ENCODE data around the gene RAD51D.
"Not testable (repeated sequence)": the region's sequence is repeated elsewhere in the genome, so short reads cannot be mapped to it uniquely, and the experiment has no call there.

The RAD51D gene

DNA sequence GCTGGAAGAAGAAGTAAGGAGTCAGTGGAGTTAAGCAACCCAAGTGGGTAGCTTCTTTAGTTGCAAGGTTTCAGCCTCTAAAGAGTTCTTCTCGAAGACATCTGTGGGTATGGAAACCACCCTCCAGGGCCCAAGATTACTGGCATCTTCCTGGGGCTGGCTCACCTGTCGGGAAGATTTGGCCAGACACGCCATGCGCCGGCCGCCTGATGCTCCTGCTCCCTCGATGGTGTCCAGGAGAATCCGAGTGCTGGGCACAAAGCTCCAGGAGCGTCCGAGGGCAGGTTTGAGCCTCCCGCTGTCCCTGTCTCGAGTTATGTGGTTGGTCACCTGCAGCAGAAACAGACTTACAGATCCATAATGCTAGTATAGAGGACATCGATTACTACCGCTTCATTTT lies 18.6 kb downstream of the RAD51D start:
- Mint-ChIP-seq H3K27me3 (no peaks in the 10 kb centered on the region), H3K9me3 (no peaks in the 10 kb centered on the region), H3K4me3 (no peak overlapping the region), H3K36me3 (ENCODE audit: insufficient read depth) (peaks cover 11% of the 10 kb centered on the region), H3K4me1 (peaks cover 7% of the 10 kb centered on the region), H3K27ac (ENCODE audit: low read depth) (peak overlapping the region; percentile 41)
- DNase-seq (ENCODE audit: low spot score in 2 of 2) (no peak), ATAC-seq (replicated peaks; ENCODE audit: extremely low read depth, poor library complexity, severe bottlenecking) (no peak)

DNA sequence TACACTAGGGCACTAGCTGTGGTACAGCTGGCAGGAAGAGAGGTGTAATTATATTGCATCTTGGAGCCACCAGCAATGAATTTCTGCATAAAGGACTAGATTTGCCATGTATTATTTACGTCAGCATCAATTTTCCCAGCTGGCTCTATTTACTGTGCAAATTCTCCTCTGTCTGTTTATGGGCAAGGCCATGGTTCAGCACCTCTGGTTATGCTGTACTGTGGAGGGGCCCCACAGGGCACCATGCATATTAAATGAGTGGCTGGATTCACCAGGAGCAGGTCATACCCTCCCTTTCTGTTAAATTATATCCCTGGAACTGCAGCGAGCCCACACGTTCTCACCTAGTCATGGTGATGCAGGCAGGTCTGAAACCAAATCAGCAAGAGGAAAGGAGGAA lies 19.8 kb downstream of the RAD51D start:
- H3K36me3 Mint-ChIP-seq (ENCODE audit: insufficient read depth): peaks cover 11% of the 10 kb centered on the region
- no peak overlapping the region for H3K4me3 Mint-ChIP-seq
- H3K4me1 Mint-ChIP-seq: peaks cover 7% of the 10 kb centered on the region
- no peaks in the 10 kb centered on the region for H3K9me3 Mint-ChIP-seq
- H3K27ac Mint-ChIP-seq (ENCODE audit: low read depth): no peak overlapping the region
- H3K27me3 Mint-ChIP-seq: no peaks in the 10 kb centered on the region
- DNase-seq (ENCODE audit: low spot score in 2 of 2): no peak
- no peak for ATAC-seq (replicated peaks; ENCODE audit: extremely low read depth, poor library complexity, severe bottlenecking)

DNA sequence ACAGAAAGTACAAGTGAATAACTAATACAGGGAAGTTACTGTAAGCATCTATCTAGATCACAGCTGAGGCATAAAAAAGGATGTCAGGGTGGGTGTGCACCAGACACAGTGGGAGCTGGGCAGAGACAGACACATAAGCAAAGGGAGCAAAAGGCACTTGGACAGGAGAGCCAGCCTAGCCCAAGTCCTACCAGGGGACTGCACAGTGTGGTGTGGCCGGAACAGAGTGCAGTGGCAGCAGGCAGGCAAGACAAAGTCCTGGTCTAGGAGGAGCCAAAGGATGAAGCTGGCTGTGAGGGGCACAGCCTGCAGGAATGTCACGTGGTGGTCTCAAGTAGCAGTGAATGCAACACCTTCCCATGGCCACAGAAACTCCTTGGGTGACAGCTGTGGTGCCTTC lies 21.9 kb downstream of the RAD51D start:
- Mint-ChIP-seq H3K4me3 (no peak overlapping the region), H3K9me3 (no peaks in the 10 kb centered on the region), H3K36me3 (ENCODE audit: insufficient read depth) (peaks cover 6% of the 10 kb centered on the region), H3K4me1 (peaks cover 7% of the 10 kb centered on the region), H3K27ac (ENCODE audit: low read depth) (no peak overlapping the region), H3K27me3 (no peaks in the 10 kb centered on the region)
- no peak for DNase-seq (ENCODE audit: low spot score in 2 of 2)
- no peak for ATAC-seq (replicated peaks; ENCODE audit: extremely low read depth, poor library complexity, severe bottlenecking)

DNA sequence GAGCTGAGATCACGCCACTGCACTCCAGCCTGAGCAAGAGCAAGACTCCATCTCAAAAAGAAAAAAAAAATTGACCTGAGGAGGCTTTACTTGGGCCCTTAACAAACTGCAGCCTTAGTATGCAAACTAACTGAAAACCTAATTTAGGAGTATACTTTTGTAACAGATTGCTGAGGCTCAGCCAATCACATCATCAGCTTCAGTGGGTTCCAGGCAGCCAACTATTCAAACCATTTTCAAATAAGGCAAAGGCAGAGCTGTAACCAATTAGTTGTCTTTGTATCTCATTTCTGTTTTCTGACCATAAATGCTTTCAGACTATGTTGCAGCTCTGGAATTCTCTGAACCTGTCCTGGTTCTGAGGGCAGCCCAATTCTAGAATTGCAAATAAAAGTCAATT lies 23.9 kb downstream of the RAD51D start:
- Mint-ChIP-seq H3K36me3 (ENCODE audit: insufficient read depth) (peaks cover 8% of the 10 kb centered on the region), H3K27me3 (no peaks in the 10 kb centered on the region)

DNA sequence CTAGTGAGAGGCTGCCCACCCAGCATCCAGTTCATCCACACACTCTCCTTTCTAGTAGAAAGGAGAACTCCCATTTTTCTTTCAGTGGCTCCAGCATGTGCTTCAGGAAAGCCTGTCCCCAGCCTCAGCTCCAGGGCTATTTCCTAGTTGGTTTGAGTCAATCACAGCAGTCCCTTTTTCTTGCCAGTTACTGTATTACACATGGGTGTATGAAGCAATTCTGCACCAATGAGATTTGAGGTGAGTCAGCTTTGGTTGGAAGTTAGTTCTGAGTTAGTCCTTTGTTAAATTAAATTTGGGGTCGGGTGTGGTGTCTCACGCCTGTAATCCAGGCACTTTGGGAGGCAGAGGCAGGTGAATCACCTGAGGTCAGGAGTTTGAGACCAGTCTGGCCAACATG lies 24.8 kb downstream of the RAD51D start:
- no peaks in the 10 kb centered on the region for H3K27me3 Mint-ChIP-seq
- DNase-seq (ENCODE audit: low spot score in 2 of 2): no peak
- H3K4me1 Mint-ChIP-seq: peaks cover 7% of the 10 kb centered on the region
- no peak for ATAC-seq (replicated peaks; ENCODE audit: extremely low read depth, poor library complexity, severe bottlenecking)
- peaks cover 6% of the 10 kb centered on the region for H3K36me3 Mint-ChIP-seq (ENCODE audit: insufficient read depth)
- H3K27ac Mint-ChIP-seq (ENCODE audit: low read depth): no peak overlapping the region
- no peak overlapping the region for H3K4me3 Mint-ChIP-seq
- H3K9me3 Mint-ChIP-seq: no peaks in the 10 kb centered on the region

More for the DNA sequence above, 23.9 kb downstream of the RAD51D start:
- DNase-seq (ENCODE audit: low spot score in 2 of 2) (no peak), ATAC-seq (replicated peaks; ENCODE audit: extremely low read depth, poor library complexity, severe bottlenecking) (no peak)
- H3K4me3 Mint-ChIP-seq: no peak overlapping the region
- no peak overlapping the region for H3K27ac Mint-ChIP-seq (ENCODE audit: low read depth)
- H3K4me1 Mint-ChIP-seq: peaks cover 7% of the 10 kb centered on the region
- no peaks in the 10 kb centered on the region for H3K9me3 Mint-ChIP-seq

DNA sequence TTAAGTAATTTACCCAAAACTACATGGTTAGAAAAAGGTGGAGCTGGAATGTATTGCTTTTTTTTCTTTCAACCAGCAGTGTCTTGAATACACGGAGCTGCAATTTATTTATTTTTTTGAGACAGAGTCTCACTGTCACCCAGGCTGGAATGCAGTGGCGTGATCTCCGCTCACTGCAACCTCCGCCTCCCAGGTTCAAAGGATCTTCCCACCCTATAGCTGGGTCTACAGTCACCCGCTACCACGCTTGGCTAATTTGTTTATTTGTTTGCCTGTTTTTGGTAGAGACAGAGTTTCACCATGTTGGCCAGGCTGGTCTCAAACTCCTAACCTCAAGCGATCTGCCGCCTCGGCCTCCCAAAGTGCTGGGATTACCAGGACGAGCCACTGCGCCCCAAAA lies 29.0 kb downstream of the RAD51D start:
- not testable (repeated sequence) for H3K9me3 Mint-ChIP-seq; H3K27ac Mint-ChIP-seq (ENCODE audit: low read depth); H3K27me3 Mint-ChIP-seq; ATAC-seq (replicated peaks; ENCODE audit: extremely low read depth, poor library complexity, severe bottlenecking); DNase-seq (ENCODE audit: low spot score in 2 of 2)
- H3K4me1 Mint-ChIP-seq: peaks cover 31% of the 10 kb centered on the region
- H3K4me3 Mint-ChIP-seq: peak overlapping the region; percentile 95
- H3K36me3 Mint-ChIP-seq (ENCODE audit: insufficient read depth): peaks cover 12% of the 10 kb centered on the region

DNA sequence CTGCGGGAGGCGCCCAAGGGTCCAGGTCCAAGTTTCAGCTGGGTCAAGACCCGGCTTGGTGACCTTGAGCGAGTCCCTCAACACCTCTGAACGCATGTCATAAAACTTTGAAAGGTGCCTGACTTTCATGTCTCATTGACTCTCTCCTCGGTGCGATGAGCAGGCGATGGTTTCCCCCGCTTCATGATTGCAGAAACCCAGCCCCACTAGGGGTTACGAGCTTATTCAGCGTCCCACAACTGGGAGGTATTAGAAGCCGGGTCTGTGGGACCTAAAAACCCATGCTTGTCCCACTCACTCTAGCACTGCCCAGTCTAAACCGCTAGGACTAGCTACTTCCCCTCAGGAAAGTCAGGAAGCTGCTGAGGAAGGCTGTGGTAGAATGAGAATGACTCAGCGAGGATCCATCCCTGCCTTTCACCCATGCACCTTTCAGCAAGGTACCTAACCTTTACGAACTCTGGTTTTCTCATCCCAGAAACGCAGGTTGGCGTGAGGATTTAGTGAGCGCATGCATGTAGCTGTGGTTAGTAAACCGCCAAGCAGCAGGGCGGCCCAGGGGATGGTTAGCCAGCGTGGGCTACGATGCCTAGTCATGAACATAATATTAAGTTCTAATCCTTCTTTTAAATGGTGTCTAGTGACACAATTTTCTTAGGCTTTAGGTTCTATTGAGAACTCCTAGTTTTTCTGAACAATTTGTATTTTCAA lies 29.9 kb downstream of the RAD51D start:
- Mint-ChIP-seq H3K4me1 (peaks cover 35% of the 10 kb centered on the region), H3K36me3 (ENCODE audit: insufficient read depth) (peaks cover 12% of the 10 kb centered on the region), H3K27ac (ENCODE audit: low read depth) (peak overlapping the region; percentile 93), H3K9me3 (no peaks in the 10 kb centered on the region), H3K4me3 (peak overlapping the region; percentile 95), H3K27me3 (no peaks in the 10 kb centered on the region)
- peak; percentile 29 for ATAC-seq (replicated peaks; ENCODE audit: extremely low read depth, poor library complexity, severe bottlenecking)
- no peak for DNase-seq (ENCODE audit: low spot score in 2 of 2)

DNA sequence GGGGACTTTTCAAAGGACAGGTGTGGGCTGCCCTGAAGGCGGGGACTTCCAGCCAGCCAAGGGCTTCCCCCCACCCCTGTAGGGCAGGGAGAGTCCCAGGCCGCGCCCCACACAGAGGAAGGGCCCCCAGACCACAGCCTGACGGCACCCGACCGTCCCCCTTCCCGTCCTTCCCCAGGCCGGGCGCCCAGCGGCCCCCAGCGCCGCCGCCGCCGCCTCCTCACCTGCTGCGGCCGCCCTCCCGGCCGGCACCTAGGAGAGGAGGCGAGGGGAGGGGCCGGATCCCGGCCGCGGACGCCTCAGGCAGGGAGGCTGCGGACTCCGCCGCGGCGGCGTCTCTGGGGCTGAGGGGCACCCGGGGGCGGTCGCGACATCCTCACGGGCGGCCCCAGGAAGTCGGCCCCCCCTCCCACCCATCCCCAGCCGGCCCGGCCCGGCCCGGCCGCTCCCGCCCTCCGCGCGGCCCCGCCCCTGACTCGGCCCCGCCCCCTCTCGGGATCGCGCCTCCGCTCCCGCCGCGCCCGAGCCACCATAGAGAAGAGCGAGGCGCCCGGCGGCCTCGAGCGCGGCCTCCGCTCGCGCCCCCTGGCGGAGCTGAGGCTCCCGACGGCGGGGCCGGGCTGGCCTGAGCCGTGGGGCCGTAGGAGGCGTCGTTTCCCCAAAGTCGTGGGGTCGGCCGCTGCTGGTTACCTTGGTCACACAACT lies 30.6 kb downstream of the RAD51D start:
- peaks cover 35% of the 10 kb centered on the region for H3K4me1 Mint-ChIP-seq
- ATAC-seq (replicated peaks; ENCODE audit: extremely low read depth, poor library complexity, severe bottlenecking) (peak; percentile 80), DNase-seq (ENCODE audit: low spot score in 2 of 2) (peak; percentile 75 to 87)
- H3K27ac Mint-ChIP-seq (ENCODE audit: low read depth): peak overlapping the region; percentile 93
- peak overlapping the region; percentile 95 for H3K4me3 Mint-ChIP-seq
- H3K36me3 Mint-ChIP-seq (ENCODE audit: insufficient read depth): peaks cover 12% of the 10 kb centered on the region
- no peaks in the 10 kb centered on the region for H3K27me3 Mint-ChIP-seq
- H3K9me3 Mint-ChIP-seq: no peaks in the 10 kb centered on the region

DNA sequence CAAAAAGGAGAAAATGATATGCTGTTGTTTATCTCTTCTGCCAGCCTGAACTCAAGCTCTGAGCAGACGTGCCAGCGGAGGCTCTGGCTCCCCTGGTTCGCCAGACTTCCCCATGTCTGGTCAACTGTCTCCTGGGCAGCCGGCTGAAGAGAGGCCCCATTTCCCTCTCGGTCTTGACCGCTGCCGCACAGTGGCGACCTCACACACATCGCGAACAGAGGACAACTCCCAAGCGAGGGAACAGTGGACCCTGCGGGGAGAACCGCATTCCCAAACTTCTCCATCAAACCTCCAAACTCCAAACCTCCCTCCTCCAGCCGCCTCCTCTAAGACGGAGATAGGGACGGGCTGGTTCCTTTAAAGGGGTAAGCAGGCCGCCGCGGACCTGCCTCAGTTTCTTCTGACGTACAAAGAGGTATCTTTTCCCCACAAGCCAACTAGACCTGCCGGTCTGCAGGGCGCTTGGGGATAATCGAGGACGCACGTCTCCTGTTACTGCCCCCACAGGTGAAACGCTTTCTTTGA lies 31.2 kb downstream of the RAD51D start:
- H3K4me1 Mint-ChIP-seq: peaks cover 35% of the 10 kb centered on the region
- DNase-seq (ENCODE audit: low spot score in 2 of 2): peak in 1 of 2 donors; percentile 13

DNA sequence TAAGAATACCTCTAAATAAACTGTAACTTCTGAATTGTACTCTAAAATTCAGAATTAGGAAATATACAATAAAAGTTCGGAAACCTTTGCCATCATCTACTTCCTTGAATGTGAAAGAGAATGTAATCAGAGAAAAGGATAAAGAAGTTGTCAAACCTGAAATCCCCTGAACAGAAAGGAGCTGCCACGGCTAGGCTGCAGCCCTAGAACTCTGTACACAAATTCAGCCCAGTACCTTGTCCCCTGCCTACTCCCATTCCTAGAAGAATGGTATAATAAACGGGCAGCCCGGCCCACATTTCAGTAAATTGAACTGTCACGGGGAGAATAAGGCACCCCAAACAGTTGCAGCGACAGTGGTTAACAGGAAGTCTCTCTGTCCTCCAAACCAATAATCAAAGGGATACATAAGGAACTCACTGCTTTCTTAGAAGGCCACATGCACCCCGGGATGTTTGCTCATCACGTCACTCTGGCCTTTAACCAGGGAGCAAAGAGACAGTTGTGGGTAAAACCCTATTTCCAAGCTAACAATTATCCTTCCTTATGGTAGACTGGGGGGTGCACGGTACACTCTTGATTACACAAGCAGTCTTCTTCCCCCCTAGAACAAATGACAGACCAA lies 31.8 kb downstream of the RAD51D start:
- ATAC-seq (replicated peaks; ENCODE audit: extremely low read depth, poor library complexity, severe bottlenecking) (no peak), DNase-seq (ENCODE audit: low spot score in 2 of 2) (no peak)
- Mint-ChIP-seq H3K27ac (ENCODE audit: low read depth) (peak overlapping the region; percentile 93), H3K4me3 (peak overlapping the region; percentile 95), H3K4me1 (peaks cover 41% of the 10 kb centered on the region), H3K36me3 (ENCODE audit: insufficient read depth) (peaks cover 12% of the 10 kb centered on the region), H3K9me3 (no peaks in the 10 kb centered on the region), H3K27me3 (no peaks in the 10 kb centered on the region)

More for the DNA sequence above, 31.2 kb downstream of the RAD51D start:
- peaks cover 12% of the 10 kb centered on the region for H3K36me3 Mint-ChIP-seq (ENCODE audit: insufficient read depth)
- no peak for ATAC-seq (replicated peaks; ENCODE audit: extremely low read depth, poor library complexity, severe bottlenecking)
- peak overlapping the region; percentile 95 for H3K4me3 Mint-ChIP-seq
- no peaks in the 10 kb centered on the region for H3K9me3 Mint-ChIP-seq
- H3K27me3 Mint-ChIP-seq: no peaks in the 10 kb centered on the region
- peak overlapping the region; percentile 93 for H3K27ac Mint-ChIP-seq (ENCODE audit: low read depth)

DNA sequence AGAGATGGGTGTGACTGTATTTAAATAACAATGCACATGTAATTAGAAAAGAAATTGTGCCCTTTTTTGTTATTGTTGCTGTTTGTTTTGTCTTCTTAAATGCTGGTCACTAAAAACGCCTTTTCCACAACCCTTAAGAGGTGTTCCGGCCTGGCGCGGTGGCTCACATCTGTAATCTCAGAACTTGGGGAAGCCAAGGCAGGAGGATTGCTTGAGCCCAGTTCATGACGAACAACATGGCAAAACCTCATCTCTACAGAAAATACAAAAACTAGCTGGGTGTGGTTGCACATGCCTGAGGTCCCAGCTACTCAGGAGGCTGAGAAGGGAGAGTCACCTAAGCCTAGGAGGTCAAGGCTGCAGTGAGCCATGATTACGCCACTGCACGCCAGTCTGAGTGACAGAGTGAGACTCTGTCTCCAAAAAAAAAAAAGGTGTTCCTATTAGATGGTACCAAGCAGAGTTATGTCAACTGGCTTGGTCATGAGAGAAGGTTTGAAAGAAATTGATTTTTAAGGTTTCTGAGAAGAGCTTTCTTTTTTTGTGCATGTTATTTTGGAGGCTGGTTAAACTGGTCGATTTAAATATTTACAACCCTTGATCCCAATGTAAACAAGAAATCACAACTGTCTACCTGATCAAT lies 32.6 kb downstream of the RAD51D start:
- H3K27ac Mint-ChIP-seq (ENCODE audit: low read depth): peak overlapping the region; percentile 93

DNA sequence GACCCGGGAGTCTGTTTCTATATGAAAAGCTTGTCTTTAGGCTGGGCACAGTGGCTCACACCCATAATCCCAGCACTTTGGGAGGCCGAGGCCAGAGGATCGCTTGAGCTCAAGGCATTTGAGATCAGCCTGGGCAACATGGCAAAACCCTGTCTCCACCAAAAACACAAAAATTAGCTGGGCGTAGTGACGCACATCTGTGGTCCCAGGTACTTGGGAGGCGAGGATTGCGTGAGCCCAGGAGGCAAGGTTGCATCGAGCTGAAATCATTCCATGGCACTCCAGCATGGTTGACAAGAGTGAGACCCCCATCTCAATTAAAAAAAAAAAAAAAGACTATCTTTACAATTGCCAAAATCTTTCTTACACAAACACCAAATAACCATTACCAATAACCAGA lies 33.5 kb downstream of the RAD51D start:
- Mint-ChIP-seq H3K27me3 (no peaks in the 10 kb centered on the region), H3K27ac (ENCODE audit: low read depth) (peak overlapping the region; percentile 93), H3K36me3 (ENCODE audit: insufficient read depth) (peaks cover 11% of the 10 kb centered on the region), H3K9me3 (no peaks in the 10 kb centered on the region), H3K4me1 (peaks cover 56% of the 10 kb centered on the region), H3K4me3 (peak overlapping the region; percentile 95)
- ATAC-seq (replicated peaks; ENCODE audit: extremely low read depth, poor library complexity, severe bottlenecking) (no peak), DNase-seq (ENCODE audit: low spot score in 2 of 2) (no peak)

More for the DNA sequence above, 32.6 kb downstream of the RAD51D start:
- peak overlapping the region; percentile 95 for H3K4me3 Mint-ChIP-seq
- H3K9me3 Mint-ChIP-seq: no peaks in the 10 kb centered on the region
- no peak for DNase-seq (ENCODE audit: low spot score in 2 of 2)
- no peak for ATAC-seq (replicated peaks; ENCODE audit: extremely low read depth, poor library complexity, severe bottlenecking)
- peaks cover 49% of the 10 kb centered on the region for H3K4me1 Mint-ChIP-seq
- H3K36me3 Mint-ChIP-seq (ENCODE audit: insufficient read depth): peaks cover 12% of the 10 kb centered on the region
- H3K27me3 Mint-ChIP-seq: no peaks in the 10 kb centered on the region

All from central memory CD8-positive, alpha-beta T cell (primary cell).